Neural cell (in vitro differentiated cells): Measurements from ENCODE around the gene CSNK1E. TPM values are rescaled to one million over a fixed set of nuclear protein-coding genes. Genes with fewer than 3 reads are reported as not detected.

ENCODE experiments used
- polyA plus RNA-seq: library from polyadenylated mRNA; depleted of rRNA; stranded (reverse); fragments of >200 nt; gene quantifications from 2 replicates; pipeline ENCODE4 v1.2.3, GENCODE V29; 2014
- small RNA-seq, 3 experiments: library from RNA; depleted of rRNA; stranded (forward); fragments of <200 nt; gene quantifications; one replicate each; pipeline ENCODE3, GENCODE V24; 2012

CSNK1E gene
- polyA plus RNA-seq, 1 donor from 2014 or later = 230 TPM

Small RNA genes within 50 kb of the gene (small RNA-seq; reads per million reads assigned to genes)
- gene RF00017 = 0 reads per million in 3 experiments

Other genes with a start within 250 kb of the CSNK1E start
- gene SLC16A8, start 233.2 kb downstream of the CSNK1E start, polyA plus RNA-seq = not detected in 2 replicates
- gene BAIAP2L2, start 206.7 kb downstream of the CSNK1E start, polyA plus RNA-seq = 1.2 and 2.3 TPM in 2 replicates
- gene PLA2G6, start 135.6 kb downstream of the CSNK1E start, polyA plus RNA-seq = 18.5 and 20.0 TPM in 2 replicates
- gene MAFF, start 115.4 kb downstream of the CSNK1E start, polyA plus RNA-seq = 2.1 and 4.8 TPM in 2 replicates
- gene TMEM184B, start 44.4 kb downstream of the CSNK1E start, polyA plus RNA-seq = 19.7 and 29.3 TPM in 2 replicates
- gene KCNJ4, start 137.8 kb upstream of the CSNK1E start, polyA plus RNA-seq = 1.4 and 1.7 TPM in 2 replicates
- gene KDELR3, start 150.7 kb upstream of the CSNK1E start, polyA plus RNA-seq = not detected in 2 replicates
- 996 and 1,226 TPM in 2 replicates for gene DDX17, start 188.9 kb upstream of the CSNK1E start, polyA plus RNA-seq